SH-SY5Y (cell line): ENCODE measurements around the gene SHANK1.

Source experiments
- GATA2 ChIP-seq: IDR thresholded peaks from 2 replicates; pipeline ENCODE4 v1.6.1; 2011; ENCODE audit warnings: mild to moderate bottlenecking, low read depth, low read length
- GATA3 ChIP-seq: IDR thresholded peaks from 2 replicates; pipeline ENCODE4 v1.6.1; 2011; ENCODE audit warnings: low read depth, mild to moderate bottlenecking, low read length, moderate library complexity

The SHANK1 gene

GRCh38 chr19:50632151-50632835, 87.3 kb downstream of the SHANK1 start:
- TF ChIP-seq GATA2: no peak
- TF ChIP-seq GATA3: no peak

GRCh38 chr19:50629801-50630200, 89.8 kb downstream of the SHANK1 start:
- no peak for TF ChIP-seq GATA3
- TF ChIP-seq GATA2: no peak

DNA sequence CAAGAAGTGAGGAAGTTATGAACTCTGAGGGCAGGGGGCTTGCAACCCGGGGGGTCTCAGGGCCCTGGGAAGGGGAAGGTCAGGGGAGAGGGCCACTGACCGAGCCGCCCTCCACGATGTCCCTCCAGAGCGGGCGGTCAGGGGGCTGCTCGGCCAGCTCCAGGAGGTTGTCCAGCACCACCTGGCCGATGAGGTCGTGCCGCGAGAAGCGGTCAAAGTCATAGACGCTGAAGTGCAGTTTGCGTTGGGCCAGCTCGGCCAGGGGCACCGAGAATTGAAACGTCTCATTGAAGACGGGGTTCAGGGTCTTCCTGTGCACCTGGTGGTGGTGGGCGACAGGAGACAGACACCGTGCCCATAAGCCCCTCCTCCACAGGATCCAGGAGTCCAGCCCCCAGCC, 90.4 kb downstream of the SHANK1 start:
- TF ChIP-seq GATA3: no peak
- TF ChIP-seq GATA2: no peak

DNA sequence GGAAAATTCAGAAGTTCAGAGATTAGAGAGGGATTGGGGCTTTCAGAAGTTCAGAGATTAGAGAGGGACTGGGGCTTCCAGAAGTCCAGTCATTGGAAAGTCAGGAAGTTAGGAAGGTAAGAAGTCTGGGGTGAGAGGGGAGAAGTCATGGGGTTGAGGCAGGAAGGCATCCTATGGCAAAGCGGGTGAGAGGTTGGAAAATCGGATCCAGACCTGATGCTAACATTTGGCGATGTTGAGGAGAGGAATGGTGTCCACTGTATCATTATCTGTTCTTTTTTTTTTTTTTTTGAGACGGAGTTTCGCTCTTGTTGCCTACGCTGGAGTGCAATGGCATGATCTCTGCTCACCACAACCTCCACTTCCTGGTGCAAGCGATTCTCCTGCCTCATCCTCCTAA, 91.1 kb downstream of the SHANK1 start:
- TF ChIP-seq GATA3 (no peak), GATA2 (no peak)

DNA sequence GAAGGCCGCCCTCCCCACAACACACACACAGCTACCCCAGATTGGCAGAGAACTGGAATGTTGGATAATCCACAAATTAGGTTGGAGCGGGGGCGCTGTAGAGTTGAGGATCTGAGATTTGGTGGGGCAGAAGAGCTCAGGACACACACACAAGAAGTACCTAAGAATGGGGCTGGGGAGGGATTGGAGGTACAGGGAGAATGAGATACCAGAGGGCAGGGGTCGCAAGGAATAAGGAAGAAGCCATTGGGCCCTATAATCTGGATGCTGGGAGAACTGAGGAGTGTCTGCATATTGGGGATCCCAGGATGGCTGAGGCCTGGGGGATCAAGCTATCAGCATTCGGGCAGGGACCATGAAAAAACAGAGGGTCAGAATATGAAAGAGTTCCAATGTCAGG, 91.5 kb downstream of the SHANK1 start:
- TF ChIP-seq GATA2: no peak
- no peak for TF ChIP-seq GATA3

DNA sequence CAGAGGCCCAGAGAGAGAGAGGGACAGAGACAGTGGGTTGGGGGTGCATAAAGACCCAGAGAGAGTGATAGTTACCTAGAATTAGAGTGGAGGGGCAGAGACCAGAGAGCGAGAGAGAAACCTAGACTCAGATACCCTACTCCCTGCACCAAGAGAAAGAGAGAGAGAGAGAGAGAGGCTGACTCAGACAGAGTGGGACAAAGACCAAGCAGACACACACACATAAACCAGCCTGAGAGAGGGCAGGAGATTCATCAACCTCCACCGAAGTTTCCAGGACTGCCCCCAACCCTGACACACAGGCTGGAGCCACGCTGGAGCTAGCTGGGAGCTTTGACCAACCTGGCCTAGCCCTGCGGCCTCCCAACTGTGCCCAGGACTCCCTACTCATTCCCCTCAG, 92.8 kb downstream of the SHANK1 start:
- TF ChIP-seq GATA2 (no peak), GATA3 (no peak)

DNA sequence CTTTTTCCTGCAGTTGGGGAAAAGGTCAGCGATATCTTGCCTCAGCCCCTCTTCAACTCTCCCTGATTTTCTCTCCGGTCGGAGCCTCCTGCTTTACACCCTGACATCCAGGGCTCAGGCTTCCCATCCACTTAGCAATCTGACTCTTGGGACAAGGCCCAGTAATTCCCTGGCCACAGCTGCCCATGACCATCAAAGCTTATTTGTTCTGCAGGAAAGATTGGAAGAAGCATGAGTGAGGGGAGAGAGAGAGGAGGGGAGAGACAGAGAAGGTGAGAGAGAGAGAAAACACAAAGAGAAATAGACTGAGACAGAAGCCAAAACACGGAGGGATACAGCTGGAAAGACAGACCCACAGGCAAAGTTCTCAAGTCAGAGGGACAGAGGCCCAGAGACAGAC, 93.6 kb downstream of the SHANK1 start:
- TF ChIP-seq GATA3 (no peak), GATA2 (no peak)

DNA sequence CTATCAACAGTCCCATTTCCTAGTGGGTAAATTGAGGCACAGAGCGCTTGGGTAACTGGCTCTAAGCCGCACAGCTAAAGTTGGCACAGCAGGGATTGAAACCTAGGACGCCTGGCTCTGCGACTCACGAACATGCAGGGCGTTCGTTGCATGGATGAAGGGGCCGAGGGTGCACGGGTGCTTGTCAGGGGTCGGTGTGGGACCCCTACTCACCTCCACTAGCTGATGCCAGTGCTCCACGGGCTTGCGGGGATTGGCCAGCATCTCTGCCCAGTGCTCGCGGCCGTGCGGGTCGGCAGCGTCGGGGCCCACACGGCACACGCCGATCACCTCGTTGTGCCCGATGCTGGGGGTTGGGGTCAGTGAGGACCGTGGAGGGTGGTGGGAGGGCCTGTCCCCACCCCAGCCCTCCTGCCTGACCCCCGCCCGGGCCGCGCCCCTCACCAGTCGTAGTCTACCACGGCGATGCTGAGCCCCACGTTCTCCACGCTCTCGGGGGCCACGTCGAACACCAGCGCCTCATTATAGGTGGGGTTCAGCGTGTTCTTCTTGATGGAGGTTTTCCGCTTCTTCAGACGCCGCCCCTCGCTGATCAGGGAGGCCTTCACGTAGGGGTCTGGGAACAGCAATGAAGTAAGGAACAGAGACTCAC, 94.5 kb downstream of the SHANK1 start:
- TF ChIP-seq GATA3 (no peak), GATA2 (no peak)
